Mucosa of descending colon (tissue), 3 donors: ENCODE data around the gene SLIT3. TPM values are rescaled to one million over a fixed set of nuclear protein-coding genes. Genes with fewer than 3 reads are reported as not detected.

ENCODE experiments used
- ATAC-seq: fragments of 200-7000 bp; cut with Tn5 transposase; one replicate; pipeline ENCODE4 v1.9.1; 2020; ENCODE audit warnings: mild to moderate bottlenecking, moderate library complexity
- DNase-seq, 3 donors: peaks; one replicate each; pipeline ENCODE4 v3.0.0-alpha.2; 2020
- H3K36me3 ChIP-seq: fragments of 200-600 bp; one replicate; pipeline ENCODE4 v1.8.0; 2021; ENCODE audit warnings: low read depth, mild to moderate bottlenecking
- H3K4me1 ChIP-seq: fragments of 200-600 bp; one replicate; pipeline ENCODE4 v1.8.0; 2021; ENCODE audit warnings: low read depth, mild to moderate bottlenecking
- H3K4me3 ChIP-seq: fragments of 200-600 bp; one replicate; pipeline ENCODE4 v1.8.0; 2021; ENCODE audit warnings: mild to moderate bottlenecking
- H3K9me3 ChIP-seq: fragments of 200-600 bp; one replicate; pipeline ENCODE4 v1.8.0; 2021; ENCODE audit warnings: mild to moderate bottlenecking
- intact Hi-C, 2 donors: fragments of 100-400 bp; cut with DNase I in 1 of 2; cut with micrococcal nuclease in 1 of 2; formaldehyde crosslinking; loops; one replicate each; pipeline versions ENCODE4 v1.11.0 to v1.11.1; 2022; cut with DNase I, micrococcal nuclease
- total RNA-seq, 3 donors: library from RNA; stranded (reverse); fragmentation: NEBNext Ultra II Directional in 2 of 3; extraction: Animal tissue kit (Norgen Biotek cat#: 25700) in 2 of 3; gene quantifications; one replicate each; pipeline versions ENCODE4 v1.2.1 to v1.2.4, GENCODE V29; 2021 to 2023
- TF ChIP-seq, protein P1 (sequence below): fragments of 200-600 bp; IDR thresholded peaks from one replicate; pipeline ENCODE4 v1.8.0; 2022; ENCODE audit warnings: antibody characterized with exemption, mild to moderate bottlenecking
- donor health status: DM: no; HTN: no; CAD: no; lungs with moderate emphysema.
- donor health status: DM: no; HTN: no; CAD: no.
- donor health status: DM: no; HTN: yes; CAD: no.

SLIT3 gene
- total RNA-seq, 3 donors from 2014 or later = 4.2 to 25.5 (median 16.1) TPM

DNA sequence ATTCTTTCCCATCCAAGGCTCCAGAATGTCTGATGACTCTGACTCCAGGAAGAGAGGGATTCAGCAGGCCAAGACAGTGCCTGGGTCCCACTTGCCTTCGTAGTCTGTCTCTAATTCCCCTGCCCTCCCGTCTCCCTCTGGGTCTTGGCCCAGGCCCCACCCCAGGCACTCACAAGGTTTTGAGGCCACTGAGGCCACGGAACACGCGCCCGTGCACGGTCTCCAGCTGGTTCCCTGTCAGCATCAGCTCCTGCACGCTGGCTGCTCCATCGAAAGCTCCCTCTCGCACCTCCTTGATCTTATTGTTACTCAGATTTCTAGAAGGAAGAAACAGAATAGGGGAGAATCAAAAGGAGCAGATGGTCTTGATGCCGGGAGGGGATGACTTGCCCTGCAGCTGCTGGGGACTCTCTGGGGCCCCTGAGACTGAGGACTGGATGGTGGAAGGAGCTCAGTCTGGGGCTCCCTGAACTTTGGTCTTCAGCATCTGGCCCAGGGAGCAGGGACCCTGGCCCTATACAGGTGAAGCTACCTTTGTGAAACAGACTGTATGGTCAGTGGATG lies 547.2 kb downstream of the SLIT3 start:
- no peaks in the 10 kb centered on the region for H3K4me1 ChIP-seq
- TF ChIP-seq, protein P1, sequence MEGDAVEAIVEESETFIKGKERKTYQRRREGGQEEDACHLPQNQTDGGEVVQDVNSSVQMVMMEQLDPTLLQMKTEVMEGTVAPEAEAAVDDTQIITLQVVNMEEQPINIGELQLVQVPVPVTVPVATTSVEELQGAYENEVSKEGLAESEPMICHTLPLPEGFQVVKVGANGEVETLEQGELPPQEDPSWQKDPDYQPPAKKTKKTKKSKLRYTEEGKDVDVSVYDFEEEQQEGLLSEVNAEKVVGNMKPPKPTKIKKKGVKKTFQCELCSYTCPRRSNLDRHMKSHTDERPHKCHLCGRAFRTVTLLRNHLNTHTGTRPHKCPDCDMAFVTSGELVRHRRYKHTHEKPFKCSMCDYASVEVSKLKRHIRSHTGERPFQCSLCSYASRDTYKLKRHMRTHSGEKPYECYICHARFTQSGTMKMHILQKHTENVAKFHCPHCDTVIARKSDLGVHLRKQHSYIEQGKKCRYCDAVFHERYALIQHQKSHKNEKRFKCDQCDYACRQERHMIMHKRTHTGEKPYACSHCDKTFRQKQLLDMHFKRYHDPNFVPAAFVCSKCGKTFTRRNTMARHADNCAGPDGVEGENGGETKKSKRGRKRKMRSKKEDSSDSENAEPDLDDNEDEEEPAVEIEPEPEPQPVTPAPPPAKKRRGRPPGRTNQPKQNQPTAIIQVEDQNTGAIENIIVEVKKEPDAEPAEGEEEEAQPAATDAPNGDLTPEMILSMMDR = no peak
- no peak overlapping the region for H3K4me3 ChIP-seq
- ATAC-seq (no peak), DNase-seq (no peak)
- no peaks in the 10 kb centered on the region for H3K36me3 ChIP-seq
- H3K9me3 ChIP-seq = no peaks in the 10 kb centered on the region
- intact Hi-C loops = no loop called here

DNA sequence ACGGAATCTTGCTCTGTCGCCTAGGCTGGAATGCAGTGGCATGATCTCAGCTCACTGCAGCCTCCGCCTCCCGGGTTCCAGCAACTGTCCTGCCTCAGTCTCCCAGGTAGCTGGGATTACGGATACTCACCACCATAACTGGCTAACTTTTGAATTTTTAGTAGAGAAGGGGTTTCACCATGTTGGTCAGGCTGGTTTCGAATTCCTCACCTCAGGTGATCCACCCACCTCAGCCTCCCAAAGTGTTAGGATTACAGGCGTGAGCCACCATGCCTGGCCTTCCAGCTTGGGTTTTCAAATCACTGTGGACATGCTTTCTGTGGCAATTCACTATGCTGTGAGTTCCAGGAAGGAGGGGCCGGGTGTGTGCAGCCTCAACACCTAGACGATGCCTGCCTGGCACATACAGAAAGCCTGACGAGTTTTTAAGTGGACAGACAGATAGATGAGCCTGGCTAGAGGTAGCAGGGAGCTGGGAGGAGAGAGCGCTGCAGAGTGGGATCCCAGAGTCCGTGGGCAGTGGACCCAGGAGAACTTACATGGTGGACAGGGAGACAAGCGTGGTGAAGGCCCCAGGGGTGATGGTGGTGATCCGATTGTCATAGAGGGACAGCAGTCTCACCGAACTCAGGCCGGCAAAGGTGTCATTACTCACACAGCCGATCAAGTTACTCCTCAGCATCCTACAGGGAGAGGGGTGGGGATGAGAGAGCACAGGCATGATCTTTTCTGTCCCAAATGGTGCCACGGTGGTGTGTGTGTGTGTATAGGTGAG lies 548.3 kb downstream of the SLIT3 start:
- Histone ChIP-seq H3K36me3 (no peaks in the 10 kb centered on the region), H3K4me3 (no peak overlapping the region), H3K4me1 (no peaks in the 10 kb centered on the region), H3K9me3 (no peaks in the 10 kb centered on the region)
- intact Hi-C loops = no loop called here
- no peak for ATAC-seq
- TF ChIP-seq, protein P1 = no peak
- no peak for DNase-seq

DNA sequence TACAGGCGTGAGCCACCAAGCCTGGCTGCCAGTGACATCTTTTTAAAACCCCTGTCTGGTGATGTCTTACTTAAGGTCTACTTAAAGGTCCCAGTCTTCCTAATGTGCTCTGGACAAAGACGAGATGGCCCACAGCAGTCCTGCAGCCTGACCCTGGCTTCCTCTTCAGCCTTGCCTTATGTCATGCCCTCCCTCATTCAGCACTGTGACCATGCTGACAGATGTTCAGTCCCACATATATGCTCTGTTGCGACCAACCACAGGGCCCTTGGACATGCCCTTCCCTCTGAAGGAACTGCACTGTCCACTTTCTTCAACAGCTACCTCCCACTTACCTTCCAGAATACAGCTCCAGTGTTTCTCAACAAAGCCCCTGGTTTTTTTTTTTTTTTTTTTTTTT lies 548.9 kb downstream of the SLIT3 start:
- Histone ChIP-seq H3K36me3 (no peaks in the 10 kb centered on the region), H3K4me3 (no peak overlapping the region), H3K9me3 (no peaks in the 10 kb centered on the region), H3K4me1 (no peaks in the 10 kb centered on the region)
- TF ChIP-seq, protein P1 = no peak
- DNase-seq (no peak), ATAC-seq (no peak)
- intact Hi-C loops = no loop called here

DNA sequence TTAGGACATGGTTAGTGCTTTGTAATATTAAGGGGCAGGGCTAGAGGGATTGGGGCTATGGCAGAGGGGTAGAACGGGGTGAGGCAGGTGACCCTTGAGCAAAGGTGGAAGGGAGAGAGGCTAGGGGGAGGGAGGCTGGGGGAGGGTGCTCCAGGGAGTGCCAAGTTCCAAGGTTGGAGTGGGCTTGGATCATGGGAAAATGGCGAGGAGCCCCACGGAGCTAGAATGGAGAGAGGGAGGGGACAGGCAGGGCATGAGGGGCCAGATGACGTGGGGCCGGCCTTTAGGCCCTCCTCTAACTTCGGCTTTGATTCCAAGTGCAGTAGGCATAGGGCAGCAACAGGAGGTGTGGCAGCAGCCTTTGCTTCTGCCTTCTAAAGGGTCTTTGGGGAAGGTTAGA lies 550.0 kb downstream of the SLIT3 start:
- no peaks in the 10 kb centered on the region for H3K36me3 ChIP-seq
- no peak for DNase-seq
- ATAC-seq = no peak
- H3K4me3 ChIP-seq = no peak overlapping the region
- no peaks in the 10 kb centered on the region for H3K9me3 ChIP-seq
- TF ChIP-seq, protein P1 = no peak
- no peaks in the 10 kb centered on the region for H3K4me1 ChIP-seq
- intact Hi-C loops = no loop called here

DNA sequence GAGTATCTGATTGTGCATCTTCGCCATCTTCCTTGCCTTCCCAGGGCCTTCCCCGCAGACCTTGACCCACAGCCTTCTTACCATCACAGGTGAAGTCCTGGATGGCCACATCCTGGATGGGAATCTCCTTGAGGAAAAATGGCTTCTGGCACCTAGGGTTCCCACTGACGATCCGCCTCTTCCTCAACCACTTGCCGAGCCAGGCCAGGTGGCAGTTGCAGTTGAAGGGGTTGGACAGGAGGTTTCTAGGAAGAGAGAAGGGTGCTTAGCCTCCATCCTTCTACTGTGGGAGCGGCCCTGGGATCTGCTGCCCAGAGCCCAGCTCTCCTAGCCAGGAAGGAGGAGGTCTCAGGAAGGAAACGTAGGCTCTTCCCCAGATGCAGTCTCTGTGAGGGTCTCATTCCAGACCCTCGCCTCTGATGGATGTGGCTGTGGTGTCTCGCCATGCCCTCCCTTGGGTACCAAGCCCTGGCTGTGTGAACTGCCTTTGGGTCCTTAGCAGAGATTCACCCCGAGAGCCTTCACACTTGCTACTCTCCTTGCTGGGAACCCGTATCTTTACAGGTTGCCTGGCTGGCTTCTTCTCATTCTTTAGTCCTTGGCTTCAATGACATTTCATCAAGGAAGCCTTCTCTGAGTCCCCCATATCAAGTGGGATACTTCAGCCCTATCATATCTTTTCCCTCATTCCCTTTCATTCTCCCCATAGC lies 551.4 kb downstream of the SLIT3 start:
- H3K4me3 ChIP-seq = no peak overlapping the region
- TF ChIP-seq, protein P1 = no peak
- no peaks in the 10 kb centered on the region for H3K9me3 ChIP-seq
- H3K4me1 ChIP-seq = no peaks in the 10 kb centered on the region
- DNase-seq (no peak), ATAC-seq (no peak)
- intact Hi-C loops = no loop called here
- no peaks in the 10 kb centered on the region for H3K36me3 ChIP-seq
